Hematopoietic multipotent progenitor cell treated with erythropoietin and hydrocortisone succinate and interleukin-3 and kit ligand, for 17 days (in vitro differentiated cells): ENCODE measurements around the gene RRAGC.
"Not testable (repeated sequence)": the region's sequence is repeated elsewhere in the genome, so short reads cannot be mapped to it uniquely, and the experiment has no call there.

ENCODE experiments used
- DNase-seq: peaks from one replicate; pipeline ENCODE4 v3.0.0-alpha.2; 2015; ENCODE audit warnings: low spot score

RRAGC gene

GRCh38 chr1:38815903-38816627 lies 43.5 kb downstream of the RRAGC start:
- peak; percentile 60 for DNase-seq

- DNase-seq, result no peak
These were observed 44.5 kb downstream of the RRAGC start for GRCh38 chr1:38814984-38815464.

- DNase-seq, result no peak
These were observed 45.1 kb downstream of the RRAGC start for GRCh38 chr1:38814444-38814983.

- DNase-seq, result no peak
These were observed 46.6 kb downstream of the RRAGC start for GRCh38 chr1:38812981-38813380.

- DNase-seq, result not testable (repeated sequence)
These were observed 48.1 kb downstream of the RRAGC start for GRCh38 chr1:38811466-38811865.

GRCh38 chr1:38806090-38806489 lies 53.5 kb downstream of the RRAGC start:
- no peak for DNase-seq

- no peak for DNase-seq
These were observed 54.5 kb downstream of the RRAGC start for GRCh38 chr1:38805036-38805435.

GRCh38 chr1:38804062-38804886 lies 55.3 kb downstream of the RRAGC start:
- no peak for DNase-seq

- no peak for DNase-seq
These were observed 55.9 kb downstream of the RRAGC start for GRCh38 chr1:38803647-38804046.

GRCh38 chr1:38800720-38801671 lies 58.6 kb downstream of the RRAGC start:
- DNase-seq, result no peak

- no peak for DNase-seq
These were observed 66.3 kb downstream of the RRAGC start for GRCh38 chr1:38793299-38793698.

GRCh38 chr1:38791892-38792291 lies 67.7 kb downstream of the RRAGC start:
- no peak for DNase-seq

- DNase-seq, result no peak
These were observed 68.4 kb downstream of the RRAGC start for GRCh38 chr1:38791164-38791515.

- no peak for DNase-seq
These were observed 69.0 kb downstream of the RRAGC start for GRCh38 chr1:38790422-38791163.

GRCh38 chr1:38789498-38790169 lies 69.9 kb downstream of the RRAGC start:
- no peak for DNase-seq

GRCh38 chr1:38788341-38789336 lies 70.9 kb downstream of the RRAGC start:
- DNase-seq, result no peak
